HL-60 (cell line): ENCODE data around the gene SORCS2.

Experiments used
- DNase-seq, 2 experiments: peaks; one replicate each; pipeline ENCODE4 v3.0.0-alpha.2; 2010 to 2020; ENCODE audit warnings: low read depth in 1 of 2, low spot score in 1 of 2
- H3K27ac ChIP-seq: fragments of 250-450 bp; sonication (Bioruptor Pico); replicated peaks from 2 replicates; pipeline ENCODE4 v1.5.1; 2020; ENCODE audit warnings: mild to moderate bottlenecking, moderate library complexity
- H3K27me3 ChIP-seq: fragments of 250-450 bp; sonication (Bioruptor Pico); 2 replicates; pipeline ENCODE4 v1.5.1; 2021; ENCODE audit warnings: mild to moderate bottlenecking, moderate library complexity; ENCODE audit not compliant: insufficient read depth, poor library complexity, severe bottlenecking
- H3K4me3 ChIP-seq: replicated peaks from 2 replicates; pipeline ENCODE4 v1.5.1; 2011; ENCODE audit warnings: mild to moderate bottlenecking, control low read depth, low read length; ENCODE audit not compliant: insufficient read depth
- CTCF ChIP-seq: IDR thresholded peaks from one replicate; pipeline ENCODE4 v1.5.1; 2011; ENCODE audit warnings: low read length, control low read depth, inconsistent platforms; ENCODE audit not compliant: insufficient read depth
- GABPA ChIP-seq: IDR thresholded peaks from 2 replicates; pipeline ENCODE4 v1.6.1; 2012; ENCODE audit warnings: low read depth
- POLR2AphosphoS5 ChIP-seq: IDR thresholded peaks from 2 replicates; pipeline ENCODE4 v1.6.1; 2012; ENCODE audit warnings: low read depth
- REST ChIP-seq: IDR thresholded peaks from 2 replicates; pipeline ENCODE4 v1.6.1; 2012; ENCODE audit warnings: low read depth; ENCODE audit not compliant: insufficient replicate concordance
- SPI1 ChIP-seq: IDR thresholded peaks from 2 replicates; pipeline ENCODE4 v1.6.1; 2012; ENCODE audit warnings: low read depth, mild to moderate bottlenecking, borderline replicate concordance

The SORCS2 gene

GRCh38 chr4:7692451-7693236 is 500.3 kb downstream of the SORCS2 start:
- TF ChIP-seq GABPA = no peak
- no peak for TF ChIP-seq CTCF
- no peak for TF ChIP-seq SPI1
- TF ChIP-seq REST = no peak
- TF ChIP-seq POLR2AphosphoS5 = no peak
- no peak for DNase-seq
- no peaks in the 10 kb centered on the region for H3K27me3 ChIP-seq
- H3K27ac ChIP-seq = no peak overlapping the region
- H3K4me3 ChIP-seq = no peak overlapping the region

GRCh38 chr4:7693237-7693608 is 500.9 kb downstream of the SORCS2 start:
- TF ChIP-seq SPI1 (no peak), CTCF (no peak), POLR2AphosphoS5 (no peak), REST (no peak), GABPA (no peak)
- no peak overlapping the region for H3K4me3 ChIP-seq
- no peak for DNase-seq
- H3K27ac ChIP-seq = no peak overlapping the region
- H3K27me3 ChIP-seq = no peaks in the 10 kb centered on the region

GRCh38 chr4:7693711-7694110 is 501.4 kb downstream of the SORCS2 start:
- DNase-seq = no peak
- H3K27ac ChIP-seq = no peak overlapping the region
- no peaks in the 10 kb centered on the region for H3K27me3 ChIP-seq
- no peak overlapping the region for H3K4me3 ChIP-seq
- TF ChIP-seq POLR2AphosphoS5 = no peak
- no peak for TF ChIP-seq CTCF
- TF ChIP-seq REST = no peak
- no peak for TF ChIP-seq GABPA
